ENCODE results near the gene PSPC1. TPM values are rescaled to one million over a fixed set of nuclear protein-coding genes. Genes with fewer than 3 reads are reported as not detected.
"Not testable (repeated sequence)": the region's sequence is repeated elsewhere in the genome, so short reads cannot be mapped to it uniquely, and the experiment has no call there.

The PSPC1 gene
- total RNA-seq, 6 experiments from 2014 or later, result 10.4 to 23.9 (median 16.4) TPM

GRCh38 chr13:19713186-19713965, 69.4 kb downstream of the PSPC1 start:
- no peaks in the 10 kb centered on the region for H3K36me3 ChIP-seq
- ATAC-seq (peak in 1 of 4 donors; percentile 57), DNase-seq (no peak)
- TF ChIP-seq POLR2A (IDR thresholded peaks at IDR 0.05), result no peak
- TF ChIP-seq, protein P1, sequence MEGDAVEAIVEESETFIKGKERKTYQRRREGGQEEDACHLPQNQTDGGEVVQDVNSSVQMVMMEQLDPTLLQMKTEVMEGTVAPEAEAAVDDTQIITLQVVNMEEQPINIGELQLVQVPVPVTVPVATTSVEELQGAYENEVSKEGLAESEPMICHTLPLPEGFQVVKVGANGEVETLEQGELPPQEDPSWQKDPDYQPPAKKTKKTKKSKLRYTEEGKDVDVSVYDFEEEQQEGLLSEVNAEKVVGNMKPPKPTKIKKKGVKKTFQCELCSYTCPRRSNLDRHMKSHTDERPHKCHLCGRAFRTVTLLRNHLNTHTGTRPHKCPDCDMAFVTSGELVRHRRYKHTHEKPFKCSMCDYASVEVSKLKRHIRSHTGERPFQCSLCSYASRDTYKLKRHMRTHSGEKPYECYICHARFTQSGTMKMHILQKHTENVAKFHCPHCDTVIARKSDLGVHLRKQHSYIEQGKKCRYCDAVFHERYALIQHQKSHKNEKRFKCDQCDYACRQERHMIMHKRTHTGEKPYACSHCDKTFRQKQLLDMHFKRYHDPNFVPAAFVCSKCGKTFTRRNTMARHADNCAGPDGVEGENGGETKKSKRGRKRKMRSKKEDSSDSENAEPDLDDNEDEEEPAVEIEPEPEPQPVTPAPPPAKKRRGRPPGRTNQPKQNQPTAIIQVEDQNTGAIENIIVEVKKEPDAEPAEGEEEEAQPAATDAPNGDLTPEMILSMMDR (IDR thresholded peaks at IDR 0.05), result no peak
- H3K4me1 ChIP-seq, result no peaks in the 10 kb centered on the region
- intact Hi-C loops (cut with DNase I), result no loop called here
- 67% methylated on average over 10 of the region's 10 CpGs for WGBS (ENCODE audit: insufficient coverage, low coverage, low lambda C conversion rate, missing lambda C conversion rate)
- no peak overlapping the region for H3K27ac ChIP-seq
- no peaks in the 10 kb centered on the region for H3K27me3 ChIP-seq
- H3K4me3 ChIP-seq, result no peak overlapping the region
- no peaks in the 10 kb centered on the region for H3K9me3 ChIP-seq

DNA sequence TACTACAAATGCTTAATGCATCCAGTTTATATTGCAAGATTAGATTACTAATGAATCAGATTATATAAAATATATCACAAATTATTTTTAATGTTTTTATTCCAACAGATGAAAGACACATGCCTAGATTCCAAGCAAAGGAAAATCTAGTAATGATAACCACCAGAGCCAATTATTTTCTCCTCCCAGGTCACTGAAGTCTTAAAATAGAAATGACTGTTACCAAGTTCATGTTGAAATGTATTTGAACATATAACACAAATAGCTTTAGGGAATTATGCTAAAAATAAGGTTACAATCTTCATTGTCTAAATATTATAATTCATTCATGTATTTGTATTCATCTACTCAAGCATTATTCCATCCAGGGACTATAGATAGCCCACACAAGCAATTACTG, 73.0 kb downstream of the PSPC1 start:
- H3K9me3 ChIP-seq; H3K27ac ChIP-seq; intact Hi-C loops (cut with DNase I); H3K4me1 ChIP-seq; H3K36me3 ChIP-seq; ATAC-seq; DNase-seq; H3K27me3 ChIP-seq; H3K4me3 ChIP-seq: not testable (repeated sequence)

- not testable (repeated sequence) for H3K4me3 ChIP-seq, ATAC-seq
Measured at GRCh38 chr13:19709039-19709438, 73.7 kb downstream of the PSPC1 start.

DNA sequence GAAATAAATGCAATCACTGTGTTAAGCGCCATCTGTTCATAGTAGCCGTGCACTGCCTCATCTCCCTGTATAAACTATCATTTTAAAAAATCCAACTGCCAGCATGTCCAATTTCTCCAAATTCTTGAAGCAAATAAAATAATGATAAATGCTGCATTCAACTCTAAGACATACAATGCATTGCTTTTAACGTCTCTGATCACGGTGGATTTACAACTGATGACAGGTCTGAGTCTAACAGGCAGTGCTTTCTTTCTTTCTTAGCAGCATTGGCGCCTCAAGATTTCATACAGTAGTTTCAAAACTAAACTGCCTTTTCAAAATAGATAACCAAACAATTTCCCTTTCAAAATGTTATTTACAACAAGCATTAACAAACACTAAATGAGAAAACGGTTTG, 78.5 kb downstream of the PSPC1 start:
- ATAC-seq; H3K27ac ChIP-seq; H3K4me3 ChIP-seq; H3K4me1 ChIP-seq; DNase-seq; H3K36me3 ChIP-seq; H3K9me3 ChIP-seq; intact Hi-C loops (cut with DNase I); H3K27me3 ChIP-seq: not testable (repeated sequence)
- WGBS (ENCODE audit: insufficient coverage, low coverage, low lambda C conversion rate, missing lambda C conversion rate), result 78% methylated on average over 6 of the region's 6 CpGs

More at GRCh38 chr13:19709039-19709438, 73.7 kb downstream of the PSPC1 start:
- H3K4me1 ChIP-seq; H3K36me3 ChIP-seq; H3K9me3 ChIP-seq; H3K27me3 ChIP-seq; H3K27ac ChIP-seq; DNase-seq; intact Hi-C loops (cut with DNase I): not testable (repeated sequence)
- WGBS (ENCODE audit: insufficient coverage, low coverage, low lambda C conversion rate, missing lambda C conversion rate), result 100% methylated on average over 1 of the region's 1 CpG

- H3K36me3 ChIP-seq; H3K4me3 ChIP-seq; ATAC-seq; H3K9me3 ChIP-seq; H3K4me1 ChIP-seq; H3K27me3 ChIP-seq; DNase-seq; intact Hi-C loops (cut with DNase I); H3K27ac ChIP-seq: not testable (repeated sequence)
Measured at GRCh38 chr13:19701619-19702018, 81.1 kb downstream of the PSPC1 start.

DNA sequence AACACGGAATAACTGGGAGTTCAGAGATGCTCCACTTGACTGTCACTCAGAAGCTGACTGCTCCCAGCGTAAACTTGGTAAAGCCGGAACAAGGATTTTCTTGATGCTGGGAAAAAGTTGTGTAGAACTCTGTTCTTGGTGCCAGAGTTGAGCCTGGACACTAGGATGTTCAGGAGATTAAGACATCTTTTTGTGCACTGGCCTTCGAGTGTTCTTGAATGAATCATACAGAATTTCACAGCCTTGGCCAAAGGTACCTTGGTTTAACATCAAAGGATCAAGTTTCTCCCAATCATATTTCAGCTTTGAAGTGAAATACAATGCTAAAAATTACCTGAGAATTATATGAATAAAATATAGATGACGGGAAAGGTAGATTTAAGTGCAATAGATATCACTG, 81.8 kb downstream of the PSPC1 start:
- intact Hi-C loops (cut with DNase I); DNase-seq: not testable (repeated sequence)
- WGBS (ENCODE audit: insufficient coverage, low coverage, low lambda C conversion rate, missing lambda C conversion rate), result 96% methylated on average over 3 of the region's 5 CpGs

GRCh38 chr13:19695829-19696228, 86.9 kb downstream of the PSPC1 start:
- intact Hi-C loops (cut with DNase I), result no loop called here
- H3K4me1 ChIP-seq, result no peaks in the 10 kb centered on the region
- TF ChIP-seq, protein P1 (IDR thresholded peaks at IDR 0.05), result no peak
- TF ChIP-seq POLR2A (IDR thresholded peaks at IDR 0.05), result no peak
- H3K36me3 ChIP-seq, result no peaks in the 10 kb centered on the region
- no peaks in the 10 kb centered on the region for H3K27me3 ChIP-seq
- DNase-seq (no peak), ATAC-seq (no peak)
- H3K27ac ChIP-seq, result no peak overlapping the region
- no peaks in the 10 kb centered on the region for H3K9me3 ChIP-seq
- H3K4me3 ChIP-seq, result no peak overlapping the region
- 49% methylated on average over 3 of the region's 3 CpGs for WGBS (ENCODE audit: insufficient coverage, low coverage, low lambda C conversion rate, missing lambda C conversion rate)

More for the DNA sequence above, 81.8 kb downstream of the PSPC1 start:
- not testable (repeated sequence) for H3K27ac ChIP-seq, H3K36me3 ChIP-seq, H3K27me3 ChIP-seq, H3K4me1 ChIP-seq, ATAC-seq, H3K4me3 ChIP-seq, H3K9me3 ChIP-seq
